Pancreas (tissue), 10 donors: ENCODE data around the gene ARHGAP10. TPM values are rescaled to one million over a fixed set of nuclear protein-coding genes. Genes with fewer than 3 reads are reported as not detected.

Experiments used
- ATAC-seq, 4 donors: fragments of 200-7000 bp; cut with Tn5 transposase; one replicate each; pipeline versions ENCODE4 v1.8.0 to v1.9.1; 2020; ENCODE audit warnings: mild to moderate bottlenecking in 4 of 4, moderate library complexity in 4 of 4
- DNase-seq, 6 donors: peaks; one replicate each; pipeline ENCODE4 v3.0.0-alpha.2; 2020
- FAIRE-seq: peaks from 2 replicates; lab custom pipeline; 2012; peaks lifted over from hg19 to GRCh38; lab: Jason Lieb, UNC
- H3K27ac ChIP-seq, 4 donors: fragments of 200-600 bp; sonication (generic); 1 replicate in 3 of 4; 2 replicates in 1 of 4; pipeline versions ENCODE4 v1.5.0 to v1.8.0; 2020
- H3K27me3 ChIP-seq, 4 donors: fragments of 200-600 bp; one replicate each; pipeline ENCODE4 v1.8.0; 2021
- H3K36me3 ChIP-seq, 3 donors: fragments of 200-600 bp; sonication (generic) in 1 of 3; one replicate each; pipeline versions ENCODE4 v1.5.0 to v1.8.0; 2020 to 2021
- H3K4me1 ChIP-seq, 3 donors: fragments of 200-600 bp; one replicate each; pipeline ENCODE4 v1.8.0; 2021
- H3K4me3 ChIP-seq, 4 donors: fragments of 200-600 bp; sonication (generic) in 2 of 4; one replicate each; pipeline versions ENCODE4 v1.5.0 to v1.8.0; 2020 to 2021
- H3K9me3 ChIP-seq, 4 donors: fragments of 200-600 bp; one replicate each; pipeline ENCODE4 v1.8.0; 2021
- WGBS, 2 donors: extraction: QIAGEN DNeasy Blood & Tissue Kit; methylation state at CpG; one replicate each; pipeline ENCODE4 v1.1.7; 2013; 5-methylcytosine and 5-hydroxymethylcytosine counted together
- intact Hi-C, 3 donors: fragments of 100-400 bp; cut with DNase I; formaldehyde crosslinking; loops; one replicate each; pipeline versions ENCODE4 v1.11.1 to v1.14.2; 2022
- polyA plus RNA-seq, 2 donors: library from polyadenylated mRNA; stranded (reverse); fragments of 200-250 nt; gene quantifications; one replicate each; pipeline ENCODE4 v1.2.3, GENCODE V29; 2013
- total RNA-seq, 6 donors: library from RNA; stranded (reverse); fragmentation: NEBNext Ultra II Directional in 4 of 6; extraction: Animal tissue kit (Norgen Biotek cat#: 25700) in 4 of 6; gene quantifications; one replicate each; pipeline versions ENCODE4 v1.2.1 to v1.2.4, GENCODE V29; 2021 to 2023
- TF ChIP-seq, protein P1 (sequence below), 4 donors: fragments of 200-600 bp; sonication (generic) in 3 of 4; IDR thresholded peaks; one replicate each; pipeline versions ENCODE4 v1.5.0 to v1.8.0; 2021; ENCODE audit warnings: antibody characterized with exemption in 4 of 4
- donor health status: healthy with polysubstance abuse.
- donor health status: DM: no; HTN: no; CAD: no; lungs with moderate emphysema.
- donor health status: DM: no; HTN: no; CAD: no.
- donor health status: control.
- donor health status: control.
- donor health status: Bipolar disorder and iron deficiency.
- donor health status: DM: yes; HTN: yes; CAD: no.
- donor health status: DM: no; HTN: no; CAD: no.
- donor health status: DM: no; HTN: no; CAD: no.
- donor health status: DM: yes; HTN: yes; CAD: no.

Gene ARHGAP10
- total and polyA plus RNA-seq, 8 donors, result 6.3 to 14.8 (median 8.7) TPM

GRCh38 chr4:148076964-148077363, 345.1 kb downstream of the ARHGAP10 start:
- Histone ChIP-seq H3K4me3 (no peak overlapping the region), H3K27ac (no peak overlapping the region), H3K36me3 (peaks cover 0 to 23% (median 0%) of the 10 kb centered on the region in 3 donors), H3K4me1 (no peaks in the 10 kb centered on the region), H3K27me3 (no peaks in the 10 kb centered on the region), H3K9me3 (no peaks in the 10 kb centered on the region)
- intact Hi-C loops, result no loop called here
- FAIRE-seq (no peak), ATAC-seq (no peak), DNase-seq (no peak)
- TF ChIP-seq, protein P1, sequence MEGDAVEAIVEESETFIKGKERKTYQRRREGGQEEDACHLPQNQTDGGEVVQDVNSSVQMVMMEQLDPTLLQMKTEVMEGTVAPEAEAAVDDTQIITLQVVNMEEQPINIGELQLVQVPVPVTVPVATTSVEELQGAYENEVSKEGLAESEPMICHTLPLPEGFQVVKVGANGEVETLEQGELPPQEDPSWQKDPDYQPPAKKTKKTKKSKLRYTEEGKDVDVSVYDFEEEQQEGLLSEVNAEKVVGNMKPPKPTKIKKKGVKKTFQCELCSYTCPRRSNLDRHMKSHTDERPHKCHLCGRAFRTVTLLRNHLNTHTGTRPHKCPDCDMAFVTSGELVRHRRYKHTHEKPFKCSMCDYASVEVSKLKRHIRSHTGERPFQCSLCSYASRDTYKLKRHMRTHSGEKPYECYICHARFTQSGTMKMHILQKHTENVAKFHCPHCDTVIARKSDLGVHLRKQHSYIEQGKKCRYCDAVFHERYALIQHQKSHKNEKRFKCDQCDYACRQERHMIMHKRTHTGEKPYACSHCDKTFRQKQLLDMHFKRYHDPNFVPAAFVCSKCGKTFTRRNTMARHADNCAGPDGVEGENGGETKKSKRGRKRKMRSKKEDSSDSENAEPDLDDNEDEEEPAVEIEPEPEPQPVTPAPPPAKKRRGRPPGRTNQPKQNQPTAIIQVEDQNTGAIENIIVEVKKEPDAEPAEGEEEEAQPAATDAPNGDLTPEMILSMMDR (IDR thresholded peaks at IDR 0.05), result no peak
- 93 to 97% methylated on average over 5 of the region's 5 CpGs for WGBS, 2 donors

DNA sequence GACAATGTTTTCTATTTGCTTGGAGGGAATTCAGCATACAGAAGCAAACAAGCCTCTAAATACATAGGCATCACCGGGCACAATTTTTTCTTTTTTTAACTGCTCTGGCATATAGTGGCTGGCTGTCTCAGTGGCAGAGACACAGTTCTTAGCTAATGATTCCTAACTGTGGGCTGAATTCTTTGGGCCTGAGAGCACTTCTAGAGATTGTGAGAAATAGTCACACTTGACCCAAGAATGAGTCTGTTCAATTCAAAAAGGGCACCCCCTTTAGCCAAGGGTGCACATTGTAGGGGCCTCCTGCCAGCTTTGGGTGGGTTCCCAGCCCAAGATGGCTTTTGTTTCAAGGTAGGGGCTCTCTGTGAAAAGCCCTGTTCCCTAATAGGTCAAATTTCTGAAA, 345.7 kb downstream of the ARHGAP10 start:
- Histone ChIP-seq H3K4me1 (no peaks in the 10 kb centered on the region), H3K9me3 (no peaks in the 10 kb centered on the region), H3K36me3 (peaks cover 0 to 23% (median 0%) of the 10 kb centered on the region in 3 donors), H3K27me3 (no peaks in the 10 kb centered on the region), H3K4me3 (no peak overlapping the region), H3K27ac (no peak overlapping the region)
- no peak for ATAC-seq
- TF ChIP-seq, protein P1 (IDR thresholded peaks at IDR 0.05), result no peak
- intact Hi-C loops, result no loop called here
- DNase-seq, result no peak
- FAIRE-seq, result no peak
- WGBS, 2 donors, result 92 to 94% methylated on average over 1 of the region's 1 CpG

GRCh38 chr4:148078061-148078460, 346.2 kb downstream of the ARHGAP10 start:
- DNase-seq (no peak), ATAC-seq (no peak), FAIRE-seq (no peak)
- H3K27me3 ChIP-seq, result no peaks in the 10 kb centered on the region
- H3K9me3 ChIP-seq, result no peaks in the 10 kb centered on the region
- H3K27ac ChIP-seq, result no peak overlapping the region
- intact Hi-C loops, result no loop called here
- TF ChIP-seq, protein P1 (IDR thresholded peaks at IDR 0.05), result no peak
- peaks cover 0 to 23% (median 0%) of the 10 kb centered on the region in 3 donors for H3K36me3 ChIP-seq
- H3K4me1 ChIP-seq, result no peaks in the 10 kb centered on the region
- whole genome bisulfite sequencing, 2 donors, result 93 to 95% methylated on average over 2 of the region's 2 CpGs
- no peak overlapping the region for H3K4me3 ChIP-seq

DNA sequence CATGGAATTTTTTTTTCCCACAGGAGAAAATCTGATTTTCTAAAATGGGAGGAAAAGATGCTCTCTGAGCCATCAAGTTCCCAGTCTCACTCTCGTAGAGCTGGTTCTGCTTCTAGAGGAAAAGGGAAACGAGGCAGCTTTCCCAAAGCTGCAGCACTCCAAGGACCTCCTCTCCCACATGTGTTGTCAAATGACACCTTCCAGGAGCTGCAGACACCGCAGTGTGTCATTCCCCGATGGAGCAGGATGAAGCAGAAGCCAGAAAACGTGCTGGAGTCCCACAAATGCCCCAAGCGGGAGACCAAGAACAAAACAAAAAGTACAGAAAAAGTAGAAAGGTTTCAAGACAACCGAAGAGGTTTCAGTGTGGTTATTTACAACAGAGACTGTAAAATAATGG, 348.1 kb downstream of the ARHGAP10 start:
- 87 to 90% methylated on average over 7 of the region's 7 CpGs for WGBS, 2 donors
- Histone ChIP-seq H3K4me3 (no peak overlapping the region), H3K27ac (no peak overlapping the region), H3K36me3 (peaks cover 0 to 23% (median 0%) of the 10 kb centered on the region in 3 donors), H3K4me1 (no peaks in the 10 kb centered on the region), H3K9me3 (no peaks in the 10 kb centered on the region), H3K27me3 (no peaks in the 10 kb centered on the region)
- TF ChIP-seq, protein P1 (IDR thresholded peaks at IDR 0.05), result no peak
- intact Hi-C loops, result no loop called here
- ATAC-seq (no peak), DNase-seq (no peak), FAIRE-seq (no peak)

GRCh38 chr4:148081267-148081666, 349.4 kb downstream of the ARHGAP10 start:
- intact Hi-C loops, result no loop called here
- Histone ChIP-seq H3K27me3 (no peaks in the 10 kb centered on the region), H3K9me3 (no peaks in the 10 kb centered on the region), H3K36me3 (peaks cover 0 to 23% (median 0%) of the 10 kb centered on the region in 3 donors), H3K4me1 (no peaks in the 10 kb centered on the region), H3K4me3 (no peak overlapping the region), H3K27ac (no peak overlapping the region)
- 98% methylated on average over 12 of the region's 12 CpGs for WGBS, 2 donors
- DNase-seq (no peak), FAIRE-seq (no peak), ATAC-seq (no peak)
- TF ChIP-seq, protein P1 (IDR thresholded peaks at IDR 0.05), result no peak
